GM23338 (cell line): Measurements from ENCODE around the gene SUMF1. TPM values are rescaled to one million over a fixed set of nuclear protein-coding genes. Genes with fewer than 3 reads are reported as not detected.

Experiments
- ATAC-seq: fragments of 200-7000 bp; cut with Tn5 transposase; 3 replicates; pipeline ENCODE4 v1.9.1; 2020
- DNase-seq: peaks from one replicate; pipeline ENCODE4 v3.0.0-alpha.2; 2015; ENCODE audit warnings: low spot score
- H2AFZ ChIP-seq: fragments of 200-600 bp; sonication (generic); 2 replicates; pipeline ENCODE4 v1.8.0; 2016; ENCODE audit warnings: antibody characterized with exemption, mild to moderate bottlenecking, moderate library complexity
- H3F3A ChIP-seq: fragments of 200-600 bp; sonication (generic); replicated peaks from 2 replicates; pipeline ENCODE4 v1.8.0; 2017; ENCODE audit warnings: antibody characterized with exemption, mixed run types, low read depth
- H3K27ac ChIP-seq: fragments of 200-600 bp; sonication (generic); 2 replicates; pipeline ENCODE4 v1.6.1; 2016; ENCODE audit warnings: low read depth
- H3K27me3 ChIP-seq: fragments of 200-600 bp; sonication (generic); 2 replicates; pipeline ENCODE4 v1.8.0; 2016; ENCODE audit warnings: mild to moderate bottlenecking, mixed run types, moderate library complexity; ENCODE audit not compliant: insufficient read depth
- H3K36me3 ChIP-seq: fragments of 200-600 bp; sonication (generic); 2 replicates; pipeline ENCODE4 v1.8.0; 2016; ENCODE audit warnings: mild to moderate bottlenecking; ENCODE audit not compliant: insufficient read depth
- H3K4me1 ChIP-seq: fragments of 200-600 bp; sonication (generic); 2 replicates; pipeline ENCODE4 v1.8.0; 2016; ENCODE audit warnings: mild to moderate bottlenecking, moderate library complexity; ENCODE audit not compliant: insufficient read depth
- H3K4me2 ChIP-seq: fragments of 200-600 bp; sonication (generic); 2 replicates; pipeline ENCODE4 v1.7.1; 2017; ENCODE audit warnings: mixed run types
- H3K4me3 ChIP-seq: fragments of 200-600 bp; sonication (generic); 2 replicates; pipeline ENCODE4 v1.6.1; 2016; ENCODE audit warnings: mixed run types
- H3K79me2 ChIP-seq: fragments of 200-600 bp; sonication (generic); replicated peaks from 2 replicates; pipeline ENCODE4 v1.8.0; 2017; ENCODE audit warnings: mild to moderate bottlenecking; ENCODE audit not compliant: insufficient read depth
- H3K9me2 ChIP-seq: fragments of 200-600 bp; sonication (generic); 2 replicates; pipeline ENCODE4 v1.8.0; 2017; ENCODE audit not compliant: insufficient read depth
- H4K20me1 ChIP-seq: fragments of 200-600 bp; sonication (generic); replicated peaks from 2 replicates; pipeline ENCODE4 v1.8.0; 2017; ENCODE audit warnings: mild to moderate bottlenecking; ENCODE audit not compliant: insufficient read depth
- H3K27ac Mint-ChIP-seq: 2 replicates; pipeline ENCODE4 v1.8.0; 2020; ENCODE audit warnings: inconsistent platforms, mild to moderate bottlenecking, moderate library complexity, mixed read lengths
- H3K27me3 Mint-ChIP-seq: 3 replicates; pipeline ENCODE4 v1.8.0; 2022; ENCODE audit warnings: low read depth, mild to moderate bottlenecking, moderate library complexity, mixed read lengths, inconsistent platforms; ENCODE audit not compliant: insufficient read depth, poor library complexity
- H3K36me3 Mint-ChIP-seq: 3 replicates; pipeline ENCODE4 v1.8.0; 2021; ENCODE audit warnings: low read depth, mild to moderate bottlenecking, inconsistent platforms, moderate library complexity, mixed read lengths
- H3K4me1 Mint-ChIP-seq: 3 replicates; pipeline ENCODE4 v1.8.0; 2020; ENCODE audit warnings: mild to moderate bottlenecking, inconsistent platforms, mixed read lengths
- H3K4me3 Mint-ChIP-seq: 3 replicates; pipeline ENCODE4 v1.8.0; 2021; ENCODE audit warnings: moderate library complexity, mild to moderate bottlenecking, inconsistent platforms, mixed read lengths
- H3K9me3 Mint-ChIP-seq: 3 replicates; pipeline ENCODE4 v1.8.0; 2020; ENCODE audit warnings: moderate library complexity, mild to moderate bottlenecking, inconsistent platforms, mixed read lengths
- CTCF ChIP-seq, 2 experiments: fragments of 200-600 bp in 1 of 2; sonication (generic) in 1 of 2; conservative IDR thresholded peaks; 2 replicates each; pipeline versions ENCODE4 v1.5.1 to v1.6.1; 2016 to 2017; ENCODE audit warnings: antibody characterized with exemption in 2 of 2, low read depth in 2 of 2, mild to moderate bottlenecking in 2 of 2, moderate library complexity in 1 of 2
- ETS1 ChIP-seq: IDR thresholded peaks from 2 replicates; pipeline ENCODE4 v1.6.1; 2016; ENCODE audit warnings: antibody characterized with exemption
- ZNF331 ChIP-seq: fragments of 250-450 bp; sonication (Bioruptor Pico); IDR thresholded peaks from 2 replicates; pipeline ENCODE4 v1.5.0; 2020; ENCODE audit warnings: low read depth, mild to moderate bottlenecking, moderate library complexity
- ZNF462 ChIP-seq: fragments of 250-450 bp; sonication (Bioruptor Pico); IDR thresholded peaks from 2 replicates; pipeline ENCODE4 v1.5.0; 2020; ENCODE audit warnings: mild to moderate bottlenecking, moderate library complexity
- polyA plus RNA-seq: library from polyadenylated mRNA; unstranded; fragments of >200 nt; fragmentation: Nextera tagmentation; extraction: Ambion mirVana; gene quantifications from 2 replicates; pipeline ENCODE4 v1.2.1, GENCODE V29; 2016
- total RNA-seq: library from RNA; depleted of rRNA; stranded (reverse); fragments of >200 nt; shearing (Covaris generic); gene quantifications from 2 replicates; pipeline ENCODE4 v1.2.3, GENCODE V29; 2014

The SUMF1 gene
- total and polyA plus RNA-seq, 2 experiments from 2014 or later, result 6.9 to 20.3 TPM

- TF ChIP-seq ZNF462, result no peak
Measured at GRCh38 chr3:4429648-4430350, 37.3 kb downstream of the SUMF1 start (continued).

GRCh38 chr3:4426782-4427344 is 40.2 kb downstream of the SUMF1 start:
- H4K20me1 ChIP-seq, result no peaks in the 10 kb centered on the region
- H3K27me3 Mint-ChIP-seq, result peaks cover 2% of the 10 kb centered on the region
- ATAC-seq (no peak), DNase-seq (no peak)
- no peak overlapping the region for H3K27ac Mint-ChIP-seq
- H3K27ac ChIP-seq, result no peak overlapping the region
- no peaks in the 10 kb centered on the region for H3K79me2 ChIP-seq
- H3F3A ChIP-seq, result no peaks in the 10 kb centered on the region
- no peaks in the 10 kb centered on the region for H3K9me2 ChIP-seq
- peaks cover 12% of the 10 kb centered on the region; the same call in 2 of the 3 replicates for H3K4me1 Mint-ChIP-seq
- peaks cover 7% of the 10 kb centered on the region; the same call in 1 of the 2 replicates for H3K4me1 ChIP-seq
- no peak overlapping the region for H3K4me2 ChIP-seq
- peaks cover 16% of the 10 kb centered on the region for H3K9me3 Mint-ChIP-seq
- H3K36me3 Mint-ChIP-seq, result peaks cover 16% of the 10 kb centered on the region
- H3K27me3 ChIP-seq, result no peaks in the 10 kb centered on the region
- H3K36me3 ChIP-seq, result no peaks in the 10 kb centered on the region
- H2AFZ ChIP-seq, result no peak overlapping the region
- no peak overlapping the region for H3K4me3 ChIP-seq
- no peak overlapping the region for H3K4me3 Mint-ChIP-seq
- TF ChIP-seq ETS1 (no peak), CTCF (conservative IDR thresholded peaks at IDR 0.05; ENCODE audit: low read depth in 2 of 2) (no peak), ZNF462 (no peak), ZNF331 (CRISPR knock-in tag) (no peak)
